ENCODE measurements around the gene SDSL. TPM values are rescaled to one million over a fixed set of nuclear protein-coding genes. Genes with fewer than 3 reads are reported as not detected.

Gene SDSL
- total RNA-seq, 1 experiment from 2014 or later = 0.46 TPM

GRCh38 chr12:113440947-113441782 is 19.0 kb downstream of the SDSL start:
- H3K4me1 Mint-ChIP-seq = peaks cover 3 to 6% of the 10 kb centered on the region in 2 experiments; a peak in 2 of 4 replicates
- no peak for TF ChIP-seq CTCF (conservative IDR thresholded peaks at IDR 0.05)
- no peaks in the 10 kb centered on the region for H3K79me1 ChIP-seq (ENCODE audit: insufficient read depth, low read depth, low read length, poor library complexity, severe bottlenecking)
- no peaks in the 10 kb centered on the region for H3K23me2 ChIP-seq (ENCODE audit: insufficient read length, low read depth, low read length, poor library complexity, severe bottlenecking)
- H4K5ac ChIP-seq (ENCODE audit: insufficient read length, low read depth, low read length) = no peak overlapping the region
- no peak overlapping the region for H3K56ac ChIP-seq (ENCODE audit: insufficient read length, low read depth, low read length)
- no peak overlapping the region for H3K18ac ChIP-seq (ENCODE audit: insufficient read length, low read depth, low read length)
- no peak overlapping the region for H3K14ac ChIP-seq (ENCODE audit: insufficient read depth, low read length)
- no peak overlapping the region for H2BK15ac ChIP-seq (ENCODE audit: low read depth, low read length)
- no peak overlapping the region for H3K27ac Mint-ChIP-seq
- H3K4me1 ChIP-seq (ENCODE audit: insufficient read depth, low read length) = no peaks in the 10 kb centered on the region
- H3K4me3 Mint-ChIP-seq = no peak overlapping the region
- no peaks in the 10 kb centered on the region for H3K27me3 ChIP-seq (ENCODE audit: insufficient read depth, low read length)
- H2AK5ac ChIP-seq (ENCODE audit: insufficient read length, low read length) = no peak overlapping the region
- H2AFZ ChIP-seq (ENCODE audit: low read length) = no peak overlapping the region
- no peak overlapping the region for H3K23ac ChIP-seq (ENCODE audit: insufficient read length, low read depth, low read length)
- H2BK120ac ChIP-seq (ENCODE audit: low read depth, low read length, poor library complexity, severe bottlenecking) = no peak overlapping the region
- H3K27ac ChIP-seq (ENCODE audit: insufficient read length, low read depth, low read length) = no peak overlapping the region
- H3K4ac ChIP-seq (ENCODE audit: low read depth, low read length) = no peak overlapping the region
- no peak for DNase-seq
- H3K4me2 ChIP-seq (ENCODE audit: insufficient read depth, insufficient read length, low read length) = no peak overlapping the region
- no peak overlapping the region for H3T11ph ChIP-seq (ENCODE audit: low read length)
- H3K27me3 Mint-ChIP-seq (ENCODE audit: low read depth) = peaks cover 26% of the 10 kb centered on the region
- H4K91ac ChIP-seq (ENCODE audit: insufficient read length, low read depth, low read length) = no peak overlapping the region
- no peak overlapping the region for H2BK12ac ChIP-seq (ENCODE audit: insufficient read length, low read depth, low read length)
- no peak overlapping the region for H3K9ac ChIP-seq (ENCODE audit: extremely low read depth, insufficient read length, low read length)
- H3K79me2 ChIP-seq (ENCODE audit: insufficient read depth, low read length) = no peaks in the 10 kb centered on the region
- no peaks in the 10 kb centered on the region; a peak in 1 of 7 replicates for H3K36me3 Mint-ChIP-seq (ENCODE audit: insufficient read depth in 1 of 3, low read depth in 3 of 3)
- H3K9me3 ChIP-seq (ENCODE audit: control insufficient read depth, low read depth, low read length) = no peaks in the 10 kb centered on the region
- no peak overlapping the region for H4K8ac ChIP-seq (replicated peaks; ENCODE audit: insufficient read length, low read depth, low read length)
- WGBS (ENCODE audit: extremely low coverage, insufficient read length, low lambda C conversion rate) = no CpG with 5 or more reads among the region's 14 CpGs
- H4K20me1 ChIP-seq (ENCODE audit: control insufficient read depth, insufficient read depth, insufficient read length) = no peaks in the 10 kb centered on the region
- H2BK5ac ChIP-seq (ENCODE audit: insufficient read length, low read length) = no peak overlapping the region
- no peaks in the 10 kb centered on the region; a peak in 1 of 5 replicates for H3K9me3 Mint-ChIP-seq
- H2BK20ac ChIP-seq (ENCODE audit: low read depth, low read length, poor library complexity, severe bottlenecking) = no peak overlapping the region
